Measurements from ENCODE around the gene FOXP2. TPM values are rescaled to one million over a fixed set of nuclear protein-coding genes. Genes with fewer than 3 reads are reported as not detected.

FOXP2 gene
- total RNA-seq, 1 donor from 2014 or later = 1.1 TPM

DNA sequence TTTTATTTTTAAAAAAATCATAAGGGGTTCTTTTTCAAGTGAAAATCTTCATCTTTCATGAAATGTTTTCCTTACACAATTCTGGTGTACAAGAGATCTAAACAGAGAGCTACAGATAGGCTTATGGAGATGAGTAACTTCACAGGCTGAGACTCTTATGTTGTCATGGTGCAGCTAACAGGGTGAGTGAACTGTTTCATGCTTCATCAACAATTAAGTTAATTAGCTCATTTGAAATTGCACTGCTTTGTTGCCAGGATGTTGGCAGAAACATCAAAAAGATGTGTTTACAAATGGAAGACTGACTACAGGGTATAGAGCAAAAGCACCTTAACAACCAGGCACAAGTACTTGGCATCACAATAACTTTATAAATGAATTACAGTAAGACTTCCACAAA lies 230.8 kb downstream of the FOXP2 start:
- H3K4me3 ChIP-seq = no peak overlapping the region
- TF ChIP-seq, protein P1, sequence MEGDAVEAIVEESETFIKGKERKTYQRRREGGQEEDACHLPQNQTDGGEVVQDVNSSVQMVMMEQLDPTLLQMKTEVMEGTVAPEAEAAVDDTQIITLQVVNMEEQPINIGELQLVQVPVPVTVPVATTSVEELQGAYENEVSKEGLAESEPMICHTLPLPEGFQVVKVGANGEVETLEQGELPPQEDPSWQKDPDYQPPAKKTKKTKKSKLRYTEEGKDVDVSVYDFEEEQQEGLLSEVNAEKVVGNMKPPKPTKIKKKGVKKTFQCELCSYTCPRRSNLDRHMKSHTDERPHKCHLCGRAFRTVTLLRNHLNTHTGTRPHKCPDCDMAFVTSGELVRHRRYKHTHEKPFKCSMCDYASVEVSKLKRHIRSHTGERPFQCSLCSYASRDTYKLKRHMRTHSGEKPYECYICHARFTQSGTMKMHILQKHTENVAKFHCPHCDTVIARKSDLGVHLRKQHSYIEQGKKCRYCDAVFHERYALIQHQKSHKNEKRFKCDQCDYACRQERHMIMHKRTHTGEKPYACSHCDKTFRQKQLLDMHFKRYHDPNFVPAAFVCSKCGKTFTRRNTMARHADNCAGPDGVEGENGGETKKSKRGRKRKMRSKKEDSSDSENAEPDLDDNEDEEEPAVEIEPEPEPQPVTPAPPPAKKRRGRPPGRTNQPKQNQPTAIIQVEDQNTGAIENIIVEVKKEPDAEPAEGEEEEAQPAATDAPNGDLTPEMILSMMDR (IDR thresholded peaks at IDR 0.05) = no peak
- TF ChIP-seq EZH2 (IDR thresholded peaks at IDR 0.05) (no peak), EZH2phosphoT487 (IDR thresholded peaks at IDR 0.05) (no peak)
- Mint-ChIP-seq H3K4me3 (no peak overlapping the region), H3K27me3 (ENCODE audit: insufficient read depth, low read depth) (no peaks in the 10 kb centered on the region), H3K27ac (no peak overlapping the region), H3K4me1 (peaks cover 19% of the 10 kb centered on the region), H3K9me3 (no peaks in the 10 kb centered on the region), H3K36me3 (no peaks in the 10 kb centered on the region)
- no peaks in the 10 kb centered on the region for H3K36me3 ChIP-seq
- no peaks in the 10 kb centered on the region for H3K79me2 ChIP-seq (ENCODE audit: low read depth)
- H3F3A ChIP-seq (ENCODE audit: low read depth) = no peaks in the 10 kb centered on the region
- H3K4me2 ChIP-seq = peak overlapping the region; percentile 21
- H4K20me1 ChIP-seq (ENCODE audit: low read depth) = no peaks in the 10 kb centered on the region
- H3K27ac ChIP-seq = no peak overlapping the region
- peak; percentile 30 for DNase-seq (ENCODE audit: low spot score)
- H3K27me3 ChIP-seq = no peaks in the 10 kb centered on the region
- no peak overlapping the region for H3K9ac ChIP-seq
- H3K4me1 ChIP-seq = peaks cover 7% of the 10 kb centered on the region
- H2AFZ ChIP-seq (replicated peaks) = no peak overlapping the region
- no peaks in the 10 kb centered on the region for H3K9me3 ChIP-seq (ENCODE audit: low read depth)

DNA sequence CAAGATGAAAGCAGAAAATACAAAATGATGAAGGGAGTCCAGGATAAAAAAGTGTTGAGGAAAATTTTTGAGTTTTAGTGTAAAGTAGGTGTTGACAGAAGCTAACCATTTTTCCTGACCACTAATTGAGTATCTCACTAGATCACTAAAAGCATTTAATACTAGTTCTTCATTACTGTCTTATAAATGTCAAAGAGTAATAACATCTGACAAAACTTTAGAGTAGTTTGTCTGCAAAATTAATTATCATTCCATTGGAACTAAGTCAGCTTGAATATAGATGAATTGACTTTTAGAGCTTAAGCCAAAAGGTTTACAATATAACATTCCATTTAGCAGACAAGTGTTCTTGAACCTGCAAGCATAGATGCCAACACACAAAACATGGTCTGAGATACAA lies 232.9 kb downstream of the FOXP2 start:
- H3K36me3 Mint-ChIP-seq = no peaks in the 10 kb centered on the region
- Histone ChIP-seq H3K36me3 (no peaks in the 10 kb centered on the region), H3K79me2 (ENCODE audit: low read depth) (no peaks in the 10 kb centered on the region), H2AFZ (replicated peaks) (no peak overlapping the region), H3K4me2 (no peak overlapping the region), H3K4me3 (no peak overlapping the region), H3K9ac (no peak overlapping the region), H4K20me1 (ENCODE audit: low read depth) (no peaks in the 10 kb centered on the region), H3K27ac (no peak overlapping the region), H3F3A (ENCODE audit: low read depth) (no peaks in the 10 kb centered on the region), H3K27me3 (no peaks in the 10 kb centered on the region), H3K9me3 (ENCODE audit: low read depth) (no peaks in the 10 kb centered on the region), H3K4me1 (peaks cover 7% of the 10 kb centered on the region)
- H3K4me1 Mint-ChIP-seq = peaks cover 19% of the 10 kb centered on the region
- H3K27me3 Mint-ChIP-seq (ENCODE audit: insufficient read depth, low read depth) = no peaks in the 10 kb centered on the region
- TF ChIP-seq EZH2 (IDR thresholded peaks at IDR 0.05) (no peak), EZH2phosphoT487 (IDR thresholded peaks at IDR 0.05) (no peak)
- TF ChIP-seq, protein P1 (IDR thresholded peaks at IDR 0.05) = no peak
- H3K4me3 Mint-ChIP-seq = no peak overlapping the region
- H3K9me3 Mint-ChIP-seq = no peaks in the 10 kb centered on the region
- DNase-seq (ENCODE audit: low spot score) = no peak
- H3K27ac Mint-ChIP-seq = no peak overlapping the region

DNA sequence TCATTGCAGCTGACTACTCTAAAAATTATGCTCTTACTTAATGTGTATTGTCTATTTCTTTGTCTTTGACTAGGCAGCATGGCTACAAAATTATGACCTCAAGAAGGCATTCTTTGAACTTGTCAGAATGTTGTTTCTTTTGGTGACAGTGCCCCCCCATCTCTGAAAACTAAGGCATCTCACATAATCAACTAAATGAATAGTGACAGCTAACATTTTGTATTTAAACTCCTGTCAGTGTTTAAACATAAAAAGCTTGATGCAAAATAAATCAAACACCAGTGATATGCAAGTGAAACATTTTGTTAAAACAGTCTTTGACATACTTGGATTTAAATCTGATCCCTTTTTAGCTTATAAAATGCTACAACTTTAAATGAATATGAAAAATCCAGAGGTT lies 233.5 kb downstream of the FOXP2 start:
- TF ChIP-seq, protein P1 (IDR thresholded peaks at IDR 0.05) = no peak
- TF ChIP-seq EZH2 (IDR thresholded peaks at IDR 0.05) (no peak), EZH2phosphoT487 (IDR thresholded peaks at IDR 0.05) (no peak)
- H3K4me1 Mint-ChIP-seq = peaks cover 19% of the 10 kb centered on the region
- no peaks in the 10 kb centered on the region for H4K20me1 ChIP-seq (ENCODE audit: low read depth)
- H3K27me3 ChIP-seq = no peaks in the 10 kb centered on the region
- peaks cover 7% of the 10 kb centered on the region for H3K4me1 ChIP-seq
- no peaks in the 10 kb centered on the region for H3K36me3 ChIP-seq
- DNase-seq (ENCODE audit: low spot score) = no peak
- H3K4me3 ChIP-seq = no peak overlapping the region
- H3K9ac ChIP-seq = no peak overlapping the region
- H3K4me2 ChIP-seq = no peak overlapping the region
- H3K9me3 ChIP-seq (ENCODE audit: low read depth) = no peaks in the 10 kb centered on the region
- H2AFZ ChIP-seq (replicated peaks) = no peak overlapping the region
- H3K4me3 Mint-ChIP-seq = no peak overlapping the region
- H3K27me3 Mint-ChIP-seq (ENCODE audit: insufficient read depth, low read depth) = no peaks in the 10 kb centered on the region
- H3K36me3 Mint-ChIP-seq = no peaks in the 10 kb centered on the region
- H3K27ac Mint-ChIP-seq = no peak overlapping the region
- no peaks in the 10 kb centered on the region for H3K9me3 Mint-ChIP-seq
- no peaks in the 10 kb centered on the region for H3F3A ChIP-seq (ENCODE audit: low read depth)
- no peaks in the 10 kb centered on the region for H3K79me2 ChIP-seq (ENCODE audit: low read depth)
- H3K27ac ChIP-seq = no peak overlapping the region
